IPS DF 4.7 (cell line): ENCODE measurements around the gene FAM149B1.

Source experiments
- DNase-seq: peaks from one replicate; pipeline ENCODE4 v3.0.0-alpha.2; 2013; ENCODE audit warnings: low spot score; ENCODE audit errors: extremely low read depth

Gene FAM149B1

GRCh38 chr10:73174148-73174925 is 6.4 kb downstream of the FAM149B1 start:
- DNase-seq, result no peak

GRCh38 chr10:73182568-73182967 is 14.6 kb downstream of the FAM149B1 start:
- no peak for DNase-seq

- no peak for DNase-seq
Observed at GRCh38 chr10:73183667-73184281, 15.9 kb downstream of the FAM149B1 start.

GRCh38 chr10:73186266-73186665 is 18.3 kb downstream of the FAM149B1 start:
- DNase-seq, result no peak

- no peak for DNase-seq
Observed at GRCh38 chr10:73190188-73190587, 22.3 kb downstream of the FAM149B1 start.

GRCh38 chr10:73205081-73205480 is 37.2 kb downstream of the FAM149B1 start:
- DNase-seq, result no peak

GRCh38 chr10:73205890-73206289 is 38.0 kb downstream of the FAM149B1 start:
- DNase-seq, result no peak

GRCh38 chr10:73206385-73206784 is 38.5 kb downstream of the FAM149B1 start:
- no peak for DNase-seq

GRCh38 chr10:73207883-73208282 is 40.0 kb downstream of the FAM149B1 start:
- no peak for DNase-seq

GRCh38 chr10:73209705-73210104 is 41.8 kb downstream of the FAM149B1 start:
- DNase-seq, result no peak

GRCh38 chr10:73210395-73211105 is 42.6 kb downstream of the FAM149B1 start:
- DNase-seq, result no peak

- DNase-seq, result no peak
Observed at GRCh38 chr10:73211106-73211811, 43.3 kb downstream of the FAM149B1 start.

- no peak for DNase-seq
Observed at GRCh38 chr10:73215749-73216148, 47.8 kb downstream of the FAM149B1 start.

GRCh38 chr10:73217628-73218027 is 49.7 kb downstream of the FAM149B1 start:
- DNase-seq, result no peak

GRCh38 chr10:73218431-73219191 is 50.7 kb downstream of the FAM149B1 start:
- DNase-seq, result no peak

- DNase-seq, result no peak
Observed at GRCh38 chr10:73219384-73219783, 51.5 kb downstream of the FAM149B1 start.

- no peak for DNase-seq
Observed at GRCh38 chr10:73220989-73221388, 53.1 kb downstream of the FAM149B1 start.

- no peak for DNase-seq
Observed at GRCh38 chr10:73225518-73225917, 57.6 kb downstream of the FAM149B1 start.

- DNase-seq, result no peak
Observed at GRCh38 chr10:73226663-73227062, 58.7 kb downstream of the FAM149B1 start.

GRCh38 chr10:73228247-73228646 is 60.3 kb downstream of the FAM149B1 start:
- no peak for DNase-seq

GRCh38 chr10:73229567-73229966 is 61.6 kb downstream of the FAM149B1 start:
- DNase-seq, result no peak
